Pancreas (tissue), 10 donors: ENCODE results near the gene NLRP6. TPM values are rescaled to one million over a fixed set of nuclear protein-coding genes. Genes with fewer than 3 reads are reported as not detected.

Source experiments
- ATAC-seq, 4 donors: fragments of 200-7000 bp; cut with Tn5 transposase; one replicate each; pipeline versions ENCODE4 v1.8.0 to v1.9.1; 2020; ENCODE audit warnings: mild to moderate bottlenecking in 4 of 4, moderate library complexity in 4 of 4
- DNase-seq, 6 donors: peaks; one replicate each; pipeline ENCODE4 v3.0.0-alpha.2; 2020
- FAIRE-seq: peaks from 2 replicates; lab custom pipeline; 2012; peaks lifted over from hg19 to GRCh38; lab: Jason Lieb, UNC
- H3K27ac ChIP-seq, 4 donors: fragments of 200-600 bp; sonication (generic); 1 replicate in 3 of 4; 2 replicates in 1 of 4; pipeline versions ENCODE4 v1.5.0 to v1.8.0; 2020
- H3K27me3 ChIP-seq, 4 donors: fragments of 200-600 bp; one replicate each; pipeline ENCODE4 v1.8.0; 2021
- H3K36me3 ChIP-seq, 3 donors: fragments of 200-600 bp; sonication (generic) in 1 of 3; one replicate each; pipeline versions ENCODE4 v1.5.0 to v1.8.0; 2020 to 2021
- H3K4me1 ChIP-seq, 3 donors: fragments of 200-600 bp; one replicate each; pipeline ENCODE4 v1.8.0; 2021
- H3K4me3 ChIP-seq, 4 donors: fragments of 200-600 bp; sonication (generic) in 2 of 4; one replicate each; pipeline versions ENCODE4 v1.5.0 to v1.8.0; 2020 to 2021
- H3K9me3 ChIP-seq, 4 donors: fragments of 200-600 bp; one replicate each; pipeline ENCODE4 v1.8.0; 2021
- WGBS, 2 donors: extraction: QIAGEN DNeasy Blood & Tissue Kit; methylation state at CpG; one replicate each; pipeline ENCODE4 v1.1.7; 2013; 5-methylcytosine and 5-hydroxymethylcytosine counted together
- intact Hi-C, 3 donors: fragments of 100-400 bp; cut with DNase I; formaldehyde crosslinking; loops; one replicate each; pipeline versions ENCODE4 v1.11.1 to v1.14.2; 2022
- polyA plus RNA-seq, 2 donors: library from polyadenylated mRNA; stranded (reverse); fragments of 200-250 nt; gene quantifications; one replicate each; pipeline ENCODE4 v1.2.3, GENCODE V29; 2013
- total RNA-seq, 6 donors: library from RNA; stranded (reverse); fragmentation: NEBNext Ultra II Directional in 4 of 6; extraction: Animal tissue kit (Norgen Biotek cat#: 25700) in 4 of 6; gene quantifications; one replicate each; pipeline versions ENCODE4 v1.2.1 to v1.2.4, GENCODE V29; 2021 to 2023
- TF ChIP-seq, protein P1 (sequence below), 4 donors: fragments of 200-600 bp; sonication (generic) in 3 of 4; IDR thresholded peaks; one replicate each; pipeline versions ENCODE4 v1.5.0 to v1.8.0; 2021; ENCODE audit warnings: antibody characterized with exemption in 4 of 4
- donor health status: healthy with polysubstance abuse.
- donor health status: DM: no; HTN: no; CAD: no; lungs with moderate emphysema.
- donor health status: DM: no; HTN: no; CAD: no.
- donor health status: control.
- donor health status: control.
- donor health status: Bipolar disorder and iron deficiency.
- donor health status: DM: yes; HTN: yes; CAD: no.
- donor health status: DM: no; HTN: no; CAD: no.
- donor health status: DM: no; HTN: no; CAD: no.
- donor health status: DM: yes; HTN: yes; CAD: no.

NLRP6 gene
- under 1 TPM in 4 of 6 donors, not detected in 2; 0.19 to 0.23 (median 0.20) TPM for total RNA-seq
- polyA plus RNA-seq, result under 1 TPM; 0.05 to 0.08 TPM

DNA sequence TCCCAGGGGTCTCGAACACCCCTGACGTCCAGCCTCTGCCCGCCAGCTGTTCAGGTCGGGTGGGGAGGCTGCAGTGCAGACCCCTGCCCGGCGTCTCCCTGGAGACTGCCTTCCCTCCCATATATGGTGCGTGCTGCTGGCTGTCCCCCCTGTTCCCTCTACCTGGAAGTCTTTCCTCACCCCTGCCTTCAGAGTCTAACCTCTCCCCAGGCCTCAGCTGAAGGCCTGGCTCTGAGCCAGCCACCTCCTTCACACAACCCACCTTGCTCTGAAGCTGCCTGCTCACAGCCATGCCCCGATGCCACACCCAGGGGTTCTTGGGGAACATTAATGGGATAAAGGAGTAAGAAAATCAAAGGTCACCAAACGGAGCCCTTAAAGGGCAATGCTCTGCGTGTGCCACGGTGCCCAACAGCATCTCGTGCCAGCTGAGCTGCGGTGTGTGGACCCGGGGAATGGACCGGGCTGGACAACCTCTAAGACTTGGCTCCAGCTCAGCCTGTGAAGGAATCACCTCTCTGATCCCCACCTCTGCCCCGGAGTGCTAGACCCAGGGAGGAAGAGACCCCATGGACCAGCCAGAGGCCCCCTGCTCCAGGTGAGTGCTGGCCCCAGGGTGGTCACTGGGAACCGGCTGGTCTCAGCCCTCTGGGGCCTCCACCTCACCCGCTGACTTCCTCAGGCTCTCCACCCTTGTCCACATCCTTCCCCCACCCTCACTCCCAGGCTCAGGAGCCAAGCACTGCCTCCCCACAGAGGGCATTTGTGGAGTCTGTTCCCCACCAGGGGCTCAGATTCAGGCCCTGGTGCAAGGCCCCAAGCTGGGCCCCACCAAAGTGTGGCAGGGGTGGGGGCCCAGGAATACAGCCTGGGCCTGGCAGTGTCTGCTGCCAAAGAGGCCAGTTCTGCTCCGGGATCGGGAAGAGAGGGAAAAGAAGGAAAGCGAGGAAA is at the start of gene NLRP6:
Gene NLRP6 (plus strand): TSS at position 407 of the 951 bp plus-strand sequence. CDS start 163 bp downstream, at position 570.
- FAIRE-seq (no peak), ATAC-seq (no peak), DNase-seq (peak in 3 of 6 donors; percentile 7 to 71 (median 32))
- H3K36me3 ChIP-seq, result no peaks in the 10 kb centered on the region
- TF ChIP-seq, protein P1, sequence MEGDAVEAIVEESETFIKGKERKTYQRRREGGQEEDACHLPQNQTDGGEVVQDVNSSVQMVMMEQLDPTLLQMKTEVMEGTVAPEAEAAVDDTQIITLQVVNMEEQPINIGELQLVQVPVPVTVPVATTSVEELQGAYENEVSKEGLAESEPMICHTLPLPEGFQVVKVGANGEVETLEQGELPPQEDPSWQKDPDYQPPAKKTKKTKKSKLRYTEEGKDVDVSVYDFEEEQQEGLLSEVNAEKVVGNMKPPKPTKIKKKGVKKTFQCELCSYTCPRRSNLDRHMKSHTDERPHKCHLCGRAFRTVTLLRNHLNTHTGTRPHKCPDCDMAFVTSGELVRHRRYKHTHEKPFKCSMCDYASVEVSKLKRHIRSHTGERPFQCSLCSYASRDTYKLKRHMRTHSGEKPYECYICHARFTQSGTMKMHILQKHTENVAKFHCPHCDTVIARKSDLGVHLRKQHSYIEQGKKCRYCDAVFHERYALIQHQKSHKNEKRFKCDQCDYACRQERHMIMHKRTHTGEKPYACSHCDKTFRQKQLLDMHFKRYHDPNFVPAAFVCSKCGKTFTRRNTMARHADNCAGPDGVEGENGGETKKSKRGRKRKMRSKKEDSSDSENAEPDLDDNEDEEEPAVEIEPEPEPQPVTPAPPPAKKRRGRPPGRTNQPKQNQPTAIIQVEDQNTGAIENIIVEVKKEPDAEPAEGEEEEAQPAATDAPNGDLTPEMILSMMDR (IDR thresholded peaks at IDR 0.05), result no peak
- H3K9me3 ChIP-seq, result no peaks in the 10 kb centered on the region
- H3K27me3 ChIP-seq, result peaks cover 0 to 28% (median 14%) of the 10 kb centered on the region in 4 donors
- peaks cover 0 to 20% (median 0%) of the 10 kb centered on the region in 3 donors for H3K4me1 ChIP-seq
- intact Hi-C loops, result no loop called here
- H3K27ac ChIP-seq, result no peak within 1 kb of the TSS
- WGBS, 2 donors, result 76 to 78% methylated on average over 21 of the region's 21 CpGs
- peak within 1 kb of the TSS in 1 of 4 donors; percentile 41 for H3K4me3 ChIP-seq

DNA sequence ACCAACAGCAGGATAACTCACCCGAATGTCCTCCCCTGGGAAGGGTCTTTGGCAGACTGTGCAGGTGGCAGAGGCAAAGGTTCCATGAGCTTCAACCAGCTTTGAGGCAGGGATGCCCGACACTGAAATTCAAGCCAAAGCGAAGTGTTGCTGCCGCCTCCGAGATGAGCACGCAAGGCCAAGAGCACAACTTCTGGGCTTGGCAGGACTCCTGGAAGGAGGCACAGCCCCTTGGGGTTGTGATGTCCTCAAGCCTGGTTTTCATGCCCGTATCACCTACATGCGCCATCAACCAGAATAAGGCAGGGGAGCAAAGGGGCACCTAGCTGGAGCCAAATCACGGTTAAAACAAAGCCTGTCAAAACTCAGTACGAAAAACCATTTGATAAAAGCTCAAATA is 47.8 kb upstream of the NLRP6 start:
- H3K4me3 ChIP-seq, result no peak overlapping the region
- no peak overlapping the region for H3K27ac ChIP-seq
- no peaks in the 10 kb centered on the region for H3K36me3 ChIP-seq
- FAIRE-seq (no peak), ATAC-seq (no peak), DNase-seq (peak in 1 of 6 donors; percentile 26)
- peaks cover 0 to 6% (median 6%) of the 10 kb centered on the region in 3 donors for H3K4me1 ChIP-seq
- no peaks in the 10 kb centered on the region for H3K27me3 ChIP-seq
- TF ChIP-seq, protein P1 (IDR thresholded peaks at IDR 0.05), result no peak
- 93 to 97% methylated on average over 10 of the region's 10 CpGs for WGBS, 2 donors
- no peaks in the 10 kb centered on the region for H3K9me3 ChIP-seq
- intact Hi-C loops, result no loop called here

DNA sequence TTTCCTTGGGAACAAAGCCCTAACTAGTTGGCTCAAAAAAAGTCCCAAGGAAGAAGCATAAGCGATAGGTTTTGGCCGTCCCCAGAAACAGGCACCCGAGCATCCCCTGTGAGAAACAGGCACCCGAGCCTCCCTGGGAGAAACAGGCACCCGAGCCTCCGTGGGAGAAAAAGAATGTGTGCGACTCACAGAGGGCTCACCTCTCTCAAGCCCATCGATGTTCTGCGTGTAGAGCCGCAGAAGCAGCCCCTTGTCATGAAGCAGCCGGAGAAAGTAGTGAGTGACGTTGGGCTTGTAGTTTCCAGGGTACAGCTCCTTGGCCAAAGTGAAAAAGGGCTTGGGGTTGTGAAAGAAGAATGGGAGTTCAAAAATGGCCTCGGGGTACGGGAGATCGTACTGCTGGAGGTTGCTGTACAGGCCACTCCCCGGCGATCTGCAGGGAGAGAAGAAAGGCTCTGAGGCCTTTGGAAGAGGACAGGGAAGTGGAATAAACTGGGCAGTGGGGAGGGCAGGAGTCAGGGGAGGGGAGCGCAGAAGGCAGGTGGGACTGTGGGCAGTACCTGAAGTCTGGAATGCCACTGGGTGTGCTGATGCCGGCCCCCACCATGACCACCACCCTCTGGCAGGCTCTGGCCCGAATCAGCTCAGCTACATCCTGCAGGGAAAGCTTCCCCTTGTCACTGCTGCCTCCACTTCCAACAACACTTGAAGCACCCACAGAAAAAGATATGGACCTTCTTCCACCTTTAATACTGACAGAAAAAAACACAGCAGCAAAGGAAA is 45.2 kb upstream of the NLRP6 start:
- 89 to 91% methylated on average over 20 of the region's 20 CpGs for WGBS, 2 donors
- intact Hi-C loops, result no loop called here

DNA sequence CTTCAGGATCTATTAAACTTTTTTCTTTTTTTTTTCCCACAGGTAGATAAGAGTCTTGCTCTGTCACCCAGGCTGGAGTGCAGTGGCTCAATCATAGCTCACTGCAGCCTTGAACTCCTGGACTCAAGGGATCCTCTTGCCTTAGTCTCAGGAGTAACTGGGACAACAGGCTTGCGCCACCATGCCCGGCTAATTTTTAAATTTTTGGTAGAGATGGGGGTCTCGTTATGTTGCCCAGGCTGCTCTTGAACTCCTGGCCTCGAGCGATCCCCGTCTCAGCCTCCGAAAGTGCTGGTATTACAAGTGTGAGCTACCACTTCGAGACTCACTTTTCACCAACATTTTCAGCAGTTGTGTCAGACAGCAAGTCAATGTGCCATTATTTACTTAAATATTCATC is 43.0 kb upstream of the NLRP6 start:
- peak overlapping the region in 1 of 4 donors; percentile 75 for H3K27ac ChIP-seq
- no peak for FAIRE-seq

More for the DNA sequence above, 45.2 kb upstream of the NLRP6 start:
- Histone ChIP-seq H3K9me3 (no peaks in the 10 kb centered on the region), H3K27ac (no peak overlapping the region), H3K27me3 (no peaks in the 10 kb centered on the region), H3K36me3 (no peaks in the 10 kb centered on the region), H3K4me3 (no peak overlapping the region), H3K4me1 (peaks cover 5 to 15% (median 9%) of the 10 kb centered on the region in 3 donors)
- FAIRE-seq (no peak), ATAC-seq (no peak), DNase-seq (peak in 1 of 6 donors; percentile 38)
- TF ChIP-seq, protein P1 (IDR thresholded peaks at IDR 0.05), result no peak

More for the DNA sequence above, 43.0 kb upstream of the NLRP6 start:
- Histone ChIP-seq H3K4me3 (peak overlapping the region in 2 of 4 donors; percentile 87 to 99), H3K36me3 (no peaks in the 10 kb centered on the region), H3K4me1 (peaks cover 7 to 19% (median 9%) of the 10 kb centered on the region in 3 donors), H3K27me3 (no peaks in the 10 kb centered on the region), H3K9me3 (no peaks in the 10 kb centered on the region)
- intact Hi-C loops, result no loop called here
- DNase-seq, result peak in 1 of 6 donors; percentile 32
- TF ChIP-seq, protein P1 (IDR thresholded peaks at IDR 0.05), result no peak
- WGBS, 2 donors, result 58 to 68% methylated on average over 8 of the region's 8 CpGs
- ATAC-seq, result no peak
